Measurements from ENCODE around the gene CRY1. TPM values are rescaled to one million over a fixed set of nuclear protein-coding genes. Genes with fewer than 3 reads are reported as not detected.
A peak's percentile ranks its signal among the peaks of the same experiment; 100 is the strongest.
"Not testable (repeated sequence)": the region's sequence is repeated elsewhere in the genome, so short reads cannot be mapped to it uniquely, and the experiment has no call there.

The CRY1 gene
- total RNA-seq, 8 experiments from 2014 or later: 7.7 to 30.7 (median 15.6) TPM

GRCh38 chr12:107126796-107127481 lies 33.6 kb upstream of the CRY1 start:
- 0 to 80% (median 61%) methylated on average over 1 to 5 of the region's 5 CpGs for WGBS, 10 experiments
- in situ Hi-C loops (cut with MboI; ENCODE audit: low pct_unique_long_range_greater_than_20kb in 2 of 9, low sequenced_read_pairs in 9 of 9, unreplicated experiment in 9 of 9): loop anchor here in 7 of 9 experiments (5.0 to 25.0 kb wide), 5 partner anchors 185 to 760 kb away; a partner anchor contains a TSS
- Histone ChIP-seq H3K27ac (no peak overlapping the region), H3K4me1 (replicated peaks in 1 of 2) (peaks cover 10 to 51% of the 10 kb centered on the region in 2 donors), H3K4me3 (no peak overlapping the region)
- peak; percentile 14 to 79 (median 57) for ATAC-seq (replicated peaks in 6 of 8)

GRCh38 chr12:107125833-107126232 lies 32.5 kb upstream of the CRY1 start:
- 25 to 100% (median 72%) methylated on average over 1 to 3 of the region's 3 CpGs; no CpG with 5 or more reads in 4 of the 10 experiments for WGBS, 10 experiments
- H3K4me3 ChIP-seq: no peak overlapping the region
- H3K4me1 ChIP-seq (replicated peaks in 1 of 2): peaks cover 10 to 42% of the 10 kb centered on the region in 2 donors
- in situ Hi-C loops (cut with MboI; ENCODE audit: low pct_unique_long_range_greater_than_20kb in 2 of 9, low sequenced_read_pairs in 9 of 9, unreplicated experiment in 9 of 9): loop anchor here in 7 of 9 experiments (5.0 to 25.0 kb wide), 5 partner anchors 186 to 761 kb away; a partner anchor contains a TSS
- peak in 2 of 8 experiments; percentile 44 to 49 for ATAC-seq (replicated peaks in 6 of 8)
- no peak overlapping the region for H3K27ac ChIP-seq

- 0 to 100% (median 50%) methylated on average over 1 to 2 of the region's 3 CpGs; no CpG with 5 or more reads in 1 of the 10 experiments for WGBS, 10 experiments
- in situ Hi-C loops (cut with MboI; ENCODE audit: low pct_unique_long_range_greater_than_20kb in 2 of 9, low sequenced_read_pairs in 9 of 9, unreplicated experiment in 9 of 9): no loop called here
- no peak for ATAC-seq (replicated peaks in 6 of 8)
Observed at GRCh38 chr12:107122452-107122958, 29.2 kb upstream of the CRY1 start.

GRCh38 chr12:107119091-107119490 lies 25.7 kb upstream of the CRY1 start:
- no peak for ATAC-seq (replicated peaks in 6 of 8)
- Histone ChIP-seq H3K4me3 (no peak overlapping the region), H3K27ac (no peak overlapping the region), H3K4me1 (replicated peaks in 1 of 2) (peaks cover 0 to 10% of the 10 kb centered on the region in 2 donors)
- in situ Hi-C loops (cut with MboI; ENCODE audit: low pct_unique_long_range_greater_than_20kb in 2 of 9, low sequenced_read_pairs in 9 of 9, unreplicated experiment in 9 of 9): no loop called here
- WGBS, 10 experiments: 44 to 88% (median 65%) methylated on average over 1 to 3 of the region's 3 CpGs; no CpG with 5 or more reads in 2 of the 10 experiments

More at GRCh38 chr12:107122452-107122958, 29.2 kb upstream of the CRY1 start:
- Histone ChIP-seq H3K27ac (no peak overlapping the region), H3K4me3 (no peak overlapping the region), H3K4me1 (replicated peaks in 1 of 2) (peaks cover 6 to 26% of the 10 kb centered on the region in 2 donors)

- ATAC-seq (replicated peaks in 6 of 8): no peak
- no peak overlapping the region for H3K4me3 ChIP-seq
- 0 to 100% (median 95%) methylated on average over 1 to 4 of the region's 4 CpGs; no CpG with 5 or more reads in 5 of the 10 experiments for WGBS, 10 experiments
Observed at GRCh38 chr12:107118624-107119023, 25.3 kb upstream of the CRY1 start.

GRCh38 chr12:107115119-107115518 lies 21.8 kb upstream of the CRY1 start:
- Histone ChIP-seq H3K27ac (no peak overlapping the region), H3K4me3 (no peak overlapping the region), H3K4me1 (replicated peaks in 1 of 2) (no peaks in the 10 kb centered on the region)
- 40 to 100% (median 89%) methylated on average over 1 to 2 of the region's 2 CpGs; no CpG with 5 or more reads in 5 of the 10 experiments for WGBS, 10 experiments
- in situ Hi-C loops (cut with MboI; ENCODE audit: low pct_unique_long_range_greater_than_20kb in 2 of 9, low sequenced_read_pairs in 9 of 9, unreplicated experiment in 9 of 9): no loop called here
- no peak for ATAC-seq (replicated peaks in 6 of 8)

More at GRCh38 chr12:107118624-107119023, 25.3 kb upstream of the CRY1 start:
- Histone ChIP-seq H3K27ac (no peak overlapping the region), H3K4me1 (replicated peaks in 1 of 2) (peaks cover 0 to 10% of the 10 kb centered on the region in 2 donors)
- in situ Hi-C loops (cut with MboI; ENCODE audit: low pct_unique_long_range_greater_than_20kb in 2 of 9, low sequenced_read_pairs in 9 of 9, unreplicated experiment in 9 of 9): no loop called here

GRCh38 chr12:107111314-107111713 lies 18.0 kb upstream of the CRY1 start:
- no peak overlapping the region for H3K27ac ChIP-seq
- peak in 1 of 8 experiments; percentile 7 for ATAC-seq (replicated peaks in 6 of 8)
- in situ Hi-C loops (cut with MboI; ENCODE audit: low pct_unique_long_range_greater_than_20kb in 2 of 9, low sequenced_read_pairs in 9 of 9, unreplicated experiment in 9 of 9): no loop called here
- H3K4me3 ChIP-seq: no peak overlapping the region
- H3K4me1 ChIP-seq (replicated peaks in 1 of 2): no peaks in the 10 kb centered on the region

- Histone ChIP-seq H3K4me1 (replicated peaks in 1 of 2) (no peaks in the 10 kb centered on the region), H3K27ac (no peak overlapping the region), H3K4me3 (no peak overlapping the region)
- ATAC-seq (replicated peaks in 6 of 8): peak in 6 of 8 experiments; percentile 26 to 85 (median 49)
- in situ Hi-C loops (cut with MboI; ENCODE audit: low pct_unique_long_range_greater_than_20kb in 2 of 9, low sequenced_read_pairs in 9 of 9, unreplicated experiment in 9 of 9): no loop called here
- 10 to 82% (median 70%) methylated on average over 1 to 8 of the region's 12 CpGs; no CpG with 5 or more reads in 1 of the 10 experiments for WGBS, 10 experiments
Observed at GRCh38 chr12:107109726-107110719, 16.7 kb upstream of the CRY1 start.

GRCh38 chr12:107108995-107109508 lies 15.7 kb upstream of the CRY1 start:
- WGBS, 10 experiments: 46 to 97% (median 84%) methylated on average over 2 to 8 of the region's 8 CpGs
- ATAC-seq (replicated peaks in 6 of 8): no peak
- in situ Hi-C loops (cut with MboI; ENCODE audit: low pct_unique_long_range_greater_than_20kb in 2 of 9, low sequenced_read_pairs in 9 of 9, unreplicated experiment in 9 of 9): no loop called here
- Histone ChIP-seq H3K4me1 (replicated peaks in 1 of 2) (no peaks in the 10 kb centered on the region), H3K27ac (no peak overlapping the region), H3K4me3 (no peak overlapping the region)

- ATAC-seq (replicated peaks in 6 of 8); H3K4me3 ChIP-seq; H3K27ac ChIP-seq; H3K4me1 ChIP-seq (replicated peaks in 1 of 2); in situ Hi-C loops (cut with MboI; ENCODE audit: low pct_unique_long_range_greater_than_20kb in 2 of 9, low sequenced_read_pairs in 9 of 9, unreplicated experiment in 9 of 9): not testable (repeated sequence)
- 100% methylated on average over 1 of the region's 1 CpG; no CpG with 5 or more reads in 6 of the 10 experiments for WGBS, 10 experiments
Observed at GRCh38 chr12:107108366-107108765, 15.0 kb upstream of the CRY1 start.

- ATAC-seq (replicated peaks in 6 of 8): no peak
- Histone ChIP-seq H3K27ac (no peak overlapping the region), H3K4me3 (no peak overlapping the region), H3K4me1 (replicated peaks in 1 of 2) (no peaks in the 10 kb centered on the region)
- in situ Hi-C loops (cut with MboI; ENCODE audit: low pct_unique_long_range_greater_than_20kb in 2 of 9, low sequenced_read_pairs in 9 of 9, unreplicated experiment in 9 of 9): no loop called here
- 15 to 83% (median 47%) methylated on average over 1 to 4 of the region's 4 CpGs; no CpG with 5 or more reads in 1 of the 10 experiments for WGBS, 10 experiments
Observed at GRCh38 chr12:107107381-107107780, 14.0 kb upstream of the CRY1 start.

GRCh38 chr12:107106241-107107025 lies 13.1 kb upstream of the CRY1 start:
- peak in 1 of 8 experiments; percentile 5 for ATAC-seq (replicated peaks in 6 of 8)
- in situ Hi-C loops (cut with MboI; ENCODE audit: low pct_unique_long_range_greater_than_20kb in 2 of 9, low sequenced_read_pairs in 9 of 9, unreplicated experiment in 9 of 9): no loop called here
- H3K4me1 ChIP-seq (replicated peaks in 1 of 2): no peaks in the 10 kb centered on the region
- WGBS, 10 experiments: 18 to 89% (median 60%) methylated on average over 1 to 5 of the region's 5 CpGs; no CpG with 5 or more reads in 2 of the 10 experiments
- H3K4me3 ChIP-seq: no peak overlapping the region
- H3K27ac ChIP-seq: no peak overlapping the region
